Body of pancreas (tissue), 4 donors: Measurements from ENCODE around the gene MGMT.

ENCODE experiments used
- POLR2A ChIP-seq, 3 donors: fragments of 450-650 bp; IDR thresholded peaks; one replicate each; pipeline ENCODE4 v1.6.1; 2016; ENCODE audit warnings: antibody characterized with exemption in 3 of 3, mild to moderate bottlenecking in 2 of 3
- TF ChIP-seq, protein P1 (sequence below), 7 experiments: fragments of 450-650 bp in 4 of 7; fragments of 200-600 bp in 3 of 7; sonication (generic) in 3 of 7; IDR thresholded peaks; one replicate each; pipeline ENCODE4 v1.5.1; 2016 to 2019; ENCODE audit warnings: antibody characterized with exemption in 7 of 7

DNA sequence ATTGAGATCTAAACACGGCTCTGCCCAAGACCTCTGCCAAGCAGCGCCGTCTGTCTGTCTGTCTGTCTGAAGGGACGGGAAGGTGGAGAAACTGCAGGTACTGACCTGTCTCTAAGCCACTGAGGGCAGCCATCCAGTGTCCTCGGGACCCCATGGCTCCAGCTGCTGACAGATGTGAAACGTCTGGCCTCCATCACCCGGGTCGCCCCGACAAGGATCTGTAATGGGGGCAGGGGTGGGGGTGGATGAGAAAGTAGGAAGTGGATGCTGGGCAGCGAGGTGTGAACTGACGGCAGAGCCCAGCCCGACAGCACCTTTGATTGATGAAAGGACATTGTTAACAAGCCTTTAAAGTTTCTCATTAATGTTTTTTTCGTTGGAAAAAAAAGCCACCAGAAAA lies 304.0 kb downstream of the MGMT start:
- TF ChIP-seq, protein P1, sequence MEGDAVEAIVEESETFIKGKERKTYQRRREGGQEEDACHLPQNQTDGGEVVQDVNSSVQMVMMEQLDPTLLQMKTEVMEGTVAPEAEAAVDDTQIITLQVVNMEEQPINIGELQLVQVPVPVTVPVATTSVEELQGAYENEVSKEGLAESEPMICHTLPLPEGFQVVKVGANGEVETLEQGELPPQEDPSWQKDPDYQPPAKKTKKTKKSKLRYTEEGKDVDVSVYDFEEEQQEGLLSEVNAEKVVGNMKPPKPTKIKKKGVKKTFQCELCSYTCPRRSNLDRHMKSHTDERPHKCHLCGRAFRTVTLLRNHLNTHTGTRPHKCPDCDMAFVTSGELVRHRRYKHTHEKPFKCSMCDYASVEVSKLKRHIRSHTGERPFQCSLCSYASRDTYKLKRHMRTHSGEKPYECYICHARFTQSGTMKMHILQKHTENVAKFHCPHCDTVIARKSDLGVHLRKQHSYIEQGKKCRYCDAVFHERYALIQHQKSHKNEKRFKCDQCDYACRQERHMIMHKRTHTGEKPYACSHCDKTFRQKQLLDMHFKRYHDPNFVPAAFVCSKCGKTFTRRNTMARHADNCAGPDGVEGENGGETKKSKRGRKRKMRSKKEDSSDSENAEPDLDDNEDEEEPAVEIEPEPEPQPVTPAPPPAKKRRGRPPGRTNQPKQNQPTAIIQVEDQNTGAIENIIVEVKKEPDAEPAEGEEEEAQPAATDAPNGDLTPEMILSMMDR (IDR thresholded peaks at IDR 0.05), result no peak
- TF ChIP-seq POLR2A (IDR thresholded peaks at IDR 0.05), result no peak
